ENCODE results near the gene KNDC1. TPM values are rescaled to one million over a fixed set of nuclear protein-coding genes. Genes with fewer than 3 reads are reported as not detected.

KNDC1 gene
- total and polyA plus RNA-seq, 2 experiments from 2014 or later: 1.8 to 16.0 TPM

GRCh38 chr10:133176546-133176945, 16.5 kb downstream of the KNDC1 start:
- Histone ChIP-seq H3K4me2 (no peak overlapping the region), H3K27me3 (ENCODE audit: insufficient read depth) (no peaks in the 10 kb centered on the region), H4K20me1 (replicated peaks; ENCODE audit: insufficient read depth) (no peaks in the 10 kb centered on the region), H3K79me2 (replicated peaks; ENCODE audit: insufficient read depth) (no peaks in the 10 kb centered on the region), H3F3A (replicated peaks; ENCODE audit: low read depth) (peaks cover 18% of the 10 kb centered on the region), H3K4me3 (no peak overlapping the region), H3K36me3 (ENCODE audit: insufficient read depth) (no peaks in the 10 kb centered on the region), H3K4me1 (ENCODE audit: insufficient read depth) (no peaks in the 10 kb centered on the region), H2AFZ (no peak overlapping the region), H3K27ac (ENCODE audit: low read depth) (no peak overlapping the region), H3K9me2 (ENCODE audit: insufficient read depth) (peaks cover 9% of the 10 kb centered on the region; the same call in 1 of the 2 replicates)
- H3K27me3 Mint-ChIP-seq (ENCODE audit: insufficient read depth, low read depth, poor library complexity): peaks cover 12% of the 10 kb centered on the region
- no peak for DNase-seq (ENCODE audit: low spot score)
- peaks cover 25% of the 10 kb centered on the region for H3K9me3 Mint-ChIP-seq
- no peak for ATAC-seq
- no peak overlapping the region for H3K4me3 Mint-ChIP-seq
- peaks cover 18% of the 10 kb centered on the region for H3K36me3 Mint-ChIP-seq (ENCODE audit: low read depth)
- no peak overlapping the region for H3K27ac Mint-ChIP-seq
- no peaks in the 10 kb centered on the region for H3K4me1 Mint-ChIP-seq
- TF ChIP-seq REST (IDR thresholded peaks at IDR 0.05; ENCODE audit: unreplicated experiment) (no peak), CTCF (conservative IDR thresholded peaks at IDR 0.05; ENCODE audit: low read depth in 2 of 2) (no peak), STAT1 (IDR thresholded peaks at IDR 0.05; ENCODE audit: unreplicated experiment) (no peak), JUNB (IDR thresholded peaks at IDR 0.05; ENCODE audit: unreplicated experiment) (no peak), NANOG (IDR thresholded peaks at IDR 0.05; ENCODE audit: borderline replicate concordance) (no peak), ZNF331 (CRISPR knock-in tag; IDR thresholded peaks at IDR 0.05; ENCODE audit: low read depth) (no peak), EZH2phosphoT487 (IDR thresholded peaks at IDR 0.05; ENCODE audit: unreplicated experiment) (no peak), POLR2AphosphoS5 (IDR thresholded peaks at IDR 0.05; ENCODE audit: low read depth) (no peak)
- TF ChIP-seq, protein P1, sequence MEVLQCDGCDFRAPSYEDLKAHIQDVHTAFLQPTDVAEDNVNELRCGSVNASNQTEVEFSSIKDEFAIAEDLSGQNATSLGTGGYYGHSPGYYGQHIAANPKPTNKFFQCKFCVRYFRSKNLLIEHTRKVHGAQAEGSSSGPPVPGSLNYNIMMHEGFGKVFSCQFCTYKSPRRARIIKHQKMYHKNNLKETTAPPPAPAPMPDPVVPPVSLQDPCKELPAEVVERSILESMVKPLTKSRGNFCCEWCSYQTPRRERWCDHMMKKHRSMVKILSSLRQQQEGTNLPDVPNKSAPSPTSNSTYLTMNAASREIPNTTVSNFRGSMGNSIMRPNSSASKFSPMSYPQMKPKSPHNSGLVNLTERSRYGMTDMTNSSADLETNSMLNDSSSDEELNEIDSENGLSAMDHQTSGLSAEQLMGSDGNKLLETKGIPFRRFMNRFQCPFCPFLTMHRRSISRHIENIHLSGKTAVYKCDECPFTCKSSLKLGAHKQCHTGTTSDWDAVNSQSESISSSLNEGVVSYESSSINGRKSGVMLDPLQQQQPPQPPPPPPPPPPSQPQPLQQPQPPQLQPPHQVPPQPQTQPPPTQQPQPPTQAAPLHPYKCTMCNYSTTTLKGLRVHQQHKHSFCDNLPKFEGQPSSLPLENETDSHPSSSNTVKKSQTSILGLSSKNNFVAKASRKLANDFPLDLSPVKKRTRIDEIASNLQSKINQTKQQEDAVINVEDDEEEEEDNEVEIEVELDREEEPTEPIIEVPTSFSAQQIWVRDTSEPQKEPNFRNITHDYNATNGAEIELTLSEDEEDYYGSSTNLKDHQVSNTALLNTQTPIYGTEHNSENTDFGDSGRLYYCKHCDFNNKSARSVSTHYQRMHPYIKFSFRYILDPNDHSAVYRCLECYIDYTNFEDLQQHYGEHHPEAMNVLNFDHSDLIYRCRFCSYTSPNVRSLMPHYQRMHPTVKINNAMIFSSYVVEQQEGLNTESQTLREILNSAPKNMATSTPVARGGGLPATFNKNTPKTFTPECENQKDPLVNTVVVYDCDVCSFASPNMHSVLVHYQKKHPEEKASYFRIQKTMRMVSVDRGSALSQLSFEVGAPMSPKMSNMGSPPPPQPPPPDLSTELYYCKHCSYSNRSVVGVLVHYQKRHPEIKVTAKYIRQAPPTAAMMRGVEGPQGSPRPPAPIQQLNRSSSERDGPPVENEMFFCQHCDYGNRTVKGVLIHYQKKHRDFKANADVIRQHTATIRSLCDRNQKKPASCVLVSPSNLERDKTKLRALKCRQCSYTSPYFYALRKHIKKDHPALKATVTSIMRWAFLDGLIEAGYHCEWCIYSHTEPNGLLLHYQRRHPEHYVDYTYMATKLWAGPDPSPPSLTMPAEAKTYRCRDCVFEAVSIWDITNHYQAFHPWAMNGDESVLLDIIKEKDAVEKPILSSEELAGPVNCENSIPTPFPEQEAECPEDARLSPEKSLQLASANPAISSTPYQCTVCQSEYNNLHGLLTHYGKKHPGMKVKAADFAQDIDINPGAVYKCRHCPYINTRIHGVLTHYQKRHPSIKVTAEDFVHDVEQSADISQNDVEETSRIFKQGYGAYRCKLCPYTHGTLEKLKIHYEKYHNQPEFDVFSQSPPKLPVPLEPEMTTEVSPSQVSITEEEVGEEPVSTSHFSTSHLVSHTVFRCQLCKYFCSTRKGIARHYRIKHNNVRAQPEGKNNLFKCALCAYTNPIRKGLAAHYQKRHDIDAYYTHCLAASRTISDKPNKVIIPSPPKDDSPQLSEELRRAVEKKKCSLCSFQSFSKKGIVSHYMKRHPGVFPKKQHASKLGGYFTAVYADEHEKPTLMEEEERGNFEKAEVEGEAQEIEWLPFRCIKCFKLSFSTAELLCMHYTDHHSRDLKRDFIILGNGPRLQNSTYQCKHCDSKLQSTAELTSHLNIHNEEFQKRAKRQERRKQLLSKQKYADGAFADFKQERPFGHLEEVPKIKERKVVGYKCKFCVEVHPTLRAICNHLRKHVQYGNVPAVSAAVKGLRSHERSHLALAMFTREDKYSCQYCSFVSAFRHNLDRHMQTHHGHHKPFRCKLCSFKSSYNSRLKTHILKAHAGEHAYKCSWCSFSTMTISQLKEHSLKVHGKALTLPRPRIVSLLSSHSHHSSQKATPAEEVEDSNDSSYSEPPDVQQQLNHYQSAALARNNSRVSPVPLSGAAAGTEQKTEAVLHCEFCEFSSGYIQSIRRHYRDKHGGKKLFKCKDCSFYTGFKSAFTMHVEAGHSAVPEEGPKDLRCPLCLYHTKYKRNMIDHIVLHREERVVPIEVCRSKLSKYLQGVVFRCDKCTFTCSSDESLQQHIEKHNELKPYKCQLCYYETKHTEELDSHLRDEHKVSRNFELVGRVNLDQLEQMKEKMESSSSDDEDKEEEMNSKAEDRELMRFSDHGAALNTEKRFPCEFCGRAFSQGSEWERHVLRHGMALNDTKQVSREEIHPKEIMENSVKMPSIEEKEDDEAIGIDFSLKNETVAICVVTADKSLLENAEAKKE (CRISPR knock-in tag; IDR thresholded peaks at IDR 0.05): no peak
- TF ChIP-seq, protein P2, sequence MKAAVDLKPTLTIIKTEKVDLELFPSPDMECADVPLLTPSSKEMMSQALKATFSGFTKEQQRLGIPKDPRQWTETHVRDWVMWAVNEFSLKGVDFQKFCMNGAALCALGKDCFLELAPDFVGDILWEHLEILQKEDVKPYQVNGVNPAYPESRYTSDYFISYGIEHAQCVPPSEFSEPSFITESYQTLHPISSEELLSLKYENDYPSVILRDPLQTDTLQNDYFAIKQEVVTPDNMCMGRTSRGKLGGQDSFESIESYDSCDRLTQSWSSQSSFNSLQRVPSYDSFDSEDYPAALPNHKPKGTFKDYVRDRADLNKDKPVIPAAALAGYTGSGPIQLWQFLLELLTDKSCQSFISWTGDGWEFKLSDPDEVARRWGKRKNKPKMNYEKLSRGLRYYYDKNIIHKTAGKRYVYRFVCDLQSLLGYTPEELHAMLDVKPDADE (IDR thresholded peaks at IDR 0.05): no peak

Data from GM23338 (cell line).